ENCODE measurements around the gene DISP2.

Gene DISP2

DNA sequence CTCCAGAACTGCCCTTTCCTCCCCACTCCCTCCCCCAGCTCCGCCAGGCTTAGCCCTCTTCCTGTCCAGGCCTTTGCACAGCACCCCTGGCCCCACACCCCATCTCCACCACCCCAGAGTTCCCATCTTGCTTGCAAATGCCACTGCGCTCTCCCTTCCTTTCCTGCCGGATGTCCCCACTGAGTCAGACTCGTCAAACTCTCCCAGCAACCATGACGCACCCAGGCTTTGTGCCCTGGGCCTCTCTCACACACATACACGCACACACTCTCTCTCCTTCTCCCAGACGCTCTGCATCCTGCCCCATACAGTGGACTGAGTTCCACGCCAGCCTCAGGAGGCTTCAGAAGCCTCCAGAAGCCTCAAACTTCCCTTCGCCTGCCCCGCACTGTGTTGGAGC lies 14.5 kb upstream of the DISP2 start:
- DNase-seq = no peak

DNA sequence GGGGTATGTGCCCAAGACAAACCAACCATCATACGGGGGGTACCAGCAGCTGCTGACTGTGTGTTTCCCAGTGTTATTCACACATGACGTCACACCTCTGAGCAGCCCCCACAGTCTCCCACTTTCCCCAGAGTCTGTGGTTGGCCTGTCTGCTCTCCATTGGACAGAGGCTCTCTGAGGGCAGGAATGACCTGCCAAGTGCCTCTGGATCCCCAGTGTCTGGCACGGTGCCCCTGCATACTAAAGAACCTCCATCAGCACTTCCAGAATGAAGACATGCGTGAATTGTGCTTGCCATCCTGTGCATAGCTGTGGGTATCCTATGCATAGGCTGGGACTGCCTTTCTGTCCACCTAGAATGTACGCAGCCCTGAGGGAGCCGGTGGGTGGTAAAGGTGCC lies 13.8 kb upstream of the DISP2 start:
- no peak for DNase-seq

GRCh38 chr15:40344631-40345120 lies 13.3 kb upstream of the DISP2 start:
- DNase-seq = no peak

- DNase-seq = no peak
Measured at GRCh38 chr15:40345225-40345866, 12.7 kb upstream of the DISP2 start.

DNA sequence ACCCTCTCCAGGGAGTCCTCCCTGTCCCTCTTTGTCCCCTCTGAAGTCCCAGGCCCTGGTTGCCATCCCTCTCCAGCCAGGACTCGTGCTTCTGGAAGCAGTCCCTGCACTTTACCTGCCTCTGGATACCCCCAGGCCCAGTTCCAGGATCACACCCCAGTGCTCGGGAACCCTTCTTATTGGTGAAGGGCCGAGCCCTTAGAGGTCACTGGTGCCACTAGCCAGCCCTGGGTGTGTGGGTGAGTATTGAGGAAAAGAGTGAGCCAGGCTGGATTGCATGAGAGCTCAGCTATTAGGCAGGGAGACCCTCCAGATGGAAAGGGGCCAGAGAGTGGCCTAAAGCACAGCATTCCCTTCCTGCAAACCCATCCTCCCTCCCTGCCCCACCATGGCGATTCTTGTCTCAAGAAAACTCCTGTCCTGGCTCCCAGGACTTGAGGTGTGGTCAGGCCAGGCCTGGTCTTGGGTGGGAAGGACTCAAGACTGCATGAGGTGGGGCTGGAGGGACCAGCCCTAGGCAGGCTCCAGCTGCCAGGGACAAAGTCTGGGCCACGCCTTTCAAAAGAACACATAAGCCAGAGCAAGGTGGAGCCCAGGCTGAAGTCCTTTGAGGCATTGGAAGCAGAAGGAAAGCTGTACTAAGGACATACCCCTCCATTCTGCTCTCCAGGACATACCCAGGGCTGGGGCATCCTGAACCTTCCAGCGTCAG lies 12.0 kb upstream of the DISP2 start:
- DNase-seq = no peak

- DNase-seq = no peak
Measured at GRCh38 chr15:40346579-40347558, 11.2 kb upstream of the DISP2 start.

- DNase-seq = no peak
Measured at GRCh38 chr15:40347559-40348473, 10.2 kb upstream of the DISP2 start.

DNA sequence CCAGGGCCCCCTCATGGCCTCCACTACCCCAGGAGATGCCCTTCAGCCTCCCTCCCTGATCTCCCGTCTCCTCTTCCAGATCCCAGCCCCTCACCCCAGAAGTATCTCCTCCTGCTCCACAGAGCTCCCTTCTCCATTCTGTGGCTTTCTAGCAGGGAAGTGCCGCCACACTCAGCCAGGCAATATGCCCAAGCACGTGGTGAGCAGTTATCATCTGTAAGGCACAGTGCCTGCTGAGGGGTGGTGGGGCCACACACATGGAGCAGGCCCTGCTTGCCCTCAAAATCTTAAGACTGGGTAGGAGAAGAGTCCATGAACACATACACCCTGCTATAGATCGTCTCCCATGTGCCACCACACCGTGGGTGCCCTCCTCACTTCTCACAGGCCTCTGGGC lies 9.5 kb upstream of the DISP2 start:
- no peak for DNase-seq

DNA sequence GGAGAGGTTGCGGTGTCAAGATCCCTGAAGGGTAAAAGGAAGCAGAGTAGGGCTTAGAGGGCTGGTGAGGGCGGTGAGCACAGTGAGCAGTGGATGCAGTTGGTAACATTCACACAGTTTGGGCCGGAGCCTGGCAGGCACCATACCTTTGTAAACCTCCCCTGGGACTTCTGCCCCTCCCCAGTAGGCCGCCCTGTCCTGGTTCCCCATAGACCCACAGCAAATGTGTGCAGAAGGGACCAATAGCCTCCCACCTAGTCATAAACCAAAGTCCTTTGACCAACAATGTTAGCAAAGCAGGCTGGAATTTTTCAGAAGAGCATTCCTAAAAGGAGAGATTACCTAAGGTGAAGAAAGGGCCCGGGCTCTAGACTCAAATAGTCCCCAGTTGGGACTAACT lies 8.9 kb upstream of the DISP2 start:
- no peak for DNase-seq

DNA sequence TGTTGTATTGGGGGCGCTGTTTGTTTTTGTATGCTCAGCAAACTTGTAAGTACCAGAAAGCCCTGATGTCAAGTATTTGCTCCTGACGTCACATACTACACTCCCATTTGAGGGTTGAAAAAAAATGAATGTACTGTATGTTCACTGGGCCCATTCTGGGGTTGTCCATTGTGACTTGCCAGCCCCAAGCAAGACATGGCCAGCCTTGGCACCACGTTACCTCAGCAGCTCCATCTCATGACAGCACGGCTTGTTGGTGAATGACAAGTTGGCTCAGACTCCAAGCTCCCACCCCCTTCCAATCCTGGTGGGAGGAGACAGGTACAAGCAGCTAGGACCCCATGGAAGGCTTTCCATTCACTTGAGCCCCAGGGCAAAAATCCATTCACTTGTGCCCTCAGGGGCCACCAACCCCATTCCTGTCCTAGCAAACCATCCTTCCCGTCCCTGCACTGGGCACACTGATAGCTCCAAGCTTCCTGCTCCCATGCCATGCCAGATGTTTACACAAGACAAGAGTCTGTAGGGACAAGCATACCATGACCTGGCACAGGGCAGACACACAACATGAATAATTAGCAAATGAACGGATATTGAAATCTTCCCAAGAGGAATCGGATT lies 5.6 kb upstream of the DISP2 start:
- no peak for DNase-seq

DNA sequence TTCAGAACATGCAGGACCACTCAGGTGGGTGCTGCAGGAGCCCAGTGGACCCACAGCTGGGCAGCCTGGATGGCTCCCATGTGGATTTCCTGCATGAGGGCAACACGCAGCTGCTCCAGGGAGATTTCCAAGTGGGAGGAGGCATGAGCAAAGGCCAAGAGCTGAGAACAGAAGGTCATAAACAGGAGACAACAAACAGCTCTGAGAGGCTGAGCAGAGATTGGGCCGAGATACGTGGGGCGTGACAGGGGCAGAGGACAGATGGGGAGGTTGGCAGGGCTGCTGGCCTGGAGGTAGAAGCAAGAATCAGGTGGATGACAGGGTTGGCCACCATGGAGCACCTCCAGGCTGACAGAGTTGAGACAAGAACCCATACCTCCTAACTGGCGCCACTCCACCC lies 4.3 kb upstream of the DISP2 start:
- DNase-seq = no peak

GRCh38 chr15:40354408-40355171 lies 3.4 kb upstream of the DISP2 start:
- no peak for DNase-seq

- no peak for DNase-seq
Measured at GRCh38 chr15:40355976-40356585, 1.9 kb upstream of the DISP2 start.

- no peak for DNase-seq
Measured at GRCh38 chr15:40357246-40357645, 773 bp upstream of the DISP2 start.

DNA sequence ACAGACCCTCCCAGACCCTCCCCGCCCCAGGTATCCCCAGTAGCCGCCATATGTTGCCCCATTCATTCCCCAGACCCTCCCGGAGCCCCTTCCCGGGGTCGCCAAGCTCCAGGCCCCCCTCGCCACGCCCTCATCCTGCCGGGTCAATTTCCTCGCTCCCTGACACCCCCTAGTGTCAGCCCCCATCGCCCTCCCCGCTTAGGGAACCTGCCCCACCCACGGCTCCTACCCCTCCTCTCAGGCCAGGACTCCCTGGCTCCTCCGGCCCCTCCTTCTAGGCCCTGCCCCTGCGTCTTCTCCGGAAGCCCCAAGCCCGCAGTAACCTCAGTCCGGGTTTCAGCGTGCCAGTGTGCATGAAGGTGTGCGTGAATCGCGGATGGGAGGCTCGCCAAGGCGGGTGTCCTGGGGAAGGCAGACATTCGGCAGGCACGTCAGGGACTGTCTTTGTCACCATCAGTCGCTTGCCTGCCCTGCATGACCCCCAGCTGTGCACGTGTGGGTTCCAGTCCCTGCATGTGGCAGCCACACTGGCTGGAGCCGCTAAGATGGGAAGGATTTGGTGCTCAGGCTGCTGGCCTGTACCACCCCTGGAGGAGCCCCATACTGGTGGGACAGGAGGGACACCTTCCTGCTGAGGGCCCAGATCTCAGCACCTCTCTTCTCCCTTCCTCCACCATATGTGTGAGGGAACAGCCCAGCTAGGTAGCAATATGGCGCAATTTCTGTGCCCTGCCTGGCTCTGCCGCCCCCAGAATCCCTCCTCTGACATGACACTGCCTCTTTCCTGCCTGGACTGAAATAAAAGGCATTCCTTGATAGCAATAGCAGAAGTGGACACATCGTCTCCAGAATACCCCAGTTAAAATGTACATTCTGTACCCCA lies 693 bp downstream of the DISP2 start:
- no peak for DNase-seq

DNA sequence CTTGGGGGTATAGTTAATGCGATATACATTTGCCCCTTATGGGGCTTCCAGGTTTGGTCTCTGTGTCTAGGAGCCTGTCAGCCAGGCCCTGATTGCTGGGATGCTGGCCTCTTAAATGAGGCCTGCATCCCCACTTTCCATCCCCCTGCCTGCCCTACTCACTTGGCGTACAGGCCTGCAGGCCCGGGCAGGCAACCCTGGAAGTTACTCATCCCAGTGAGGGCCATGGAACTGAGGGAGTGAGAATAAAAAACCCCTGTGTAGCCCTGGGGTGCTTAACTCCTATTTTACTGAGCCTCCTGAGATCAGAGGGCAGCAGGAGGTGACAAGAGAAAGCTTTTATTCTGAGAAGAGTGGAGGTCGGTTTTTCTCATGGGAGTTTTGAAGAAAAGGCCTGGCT lies 2.0 kb downstream of the DISP2 start:
- DNase-seq = no peak

DNA sequence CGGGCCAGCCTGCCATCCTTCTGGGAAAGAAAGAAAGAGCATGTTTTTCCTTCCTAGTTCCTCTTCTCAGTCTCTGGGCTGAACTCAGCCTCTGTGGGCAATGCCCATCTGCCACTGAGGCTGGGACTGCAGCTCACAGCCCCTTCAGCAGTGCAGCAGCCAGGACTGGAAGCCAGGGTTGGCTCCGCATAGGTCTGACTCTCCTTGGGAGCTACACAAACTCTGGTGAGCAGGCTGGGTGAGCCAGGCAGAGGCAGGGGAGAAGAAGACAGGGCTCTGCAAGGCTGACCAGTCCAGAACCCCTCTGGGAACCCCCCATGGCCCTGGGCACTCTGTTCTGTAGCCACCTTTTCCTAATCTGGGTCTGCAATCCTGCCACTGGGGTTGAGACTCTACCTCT lies 3.6 kb downstream of the DISP2 start:
- no peak for DNase-seq

DNA sequence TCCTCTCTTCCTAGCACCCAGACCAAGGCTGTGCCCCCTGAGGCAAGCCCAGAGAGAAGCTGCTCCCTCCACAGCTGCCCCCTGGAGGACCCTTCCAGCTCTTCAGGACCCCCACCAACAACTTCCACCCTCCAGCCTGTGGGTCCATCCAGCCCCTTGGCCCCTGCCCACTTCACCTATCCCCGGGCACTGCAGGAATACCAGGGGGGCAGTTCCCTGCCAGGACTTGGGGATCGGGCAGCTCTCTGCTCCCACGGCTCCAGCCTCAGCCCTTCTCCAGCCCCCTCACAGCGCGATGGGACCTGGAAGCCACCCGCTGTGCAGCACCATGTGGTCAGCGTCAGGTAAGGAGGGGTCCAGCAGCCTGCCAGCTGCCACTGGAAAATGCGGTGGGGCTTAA lies 5.6 kb downstream of the DISP2 start:
- DNase-seq = no peak

- no peak for DNase-seq
Measured at GRCh38 chr15:40364251-40364650, 6.2 kb downstream of the DISP2 start.

- DNase-seq = no peak
Measured at GRCh38 chr15:40365016-40365415, 7.0 kb downstream of the DISP2 start.
